GM12865 (cell line): ENCODE results near the gene GATA6.
"Not testable (repeated sequence)": the region's sequence is repeated elsewhere in the genome, so short reads cannot be mapped to it uniquely, and the experiment has no call there.

Source experiments
- DNase-seq: peaks from one replicate; pipeline ENCODE4 v3.0.0; 2010; ENCODE audit warnings: low read depth
- H3K4me3 ChIP-seq: 2 replicates; pipeline ENCODE4 v1.5.1; 2011; ENCODE audit warnings: mild to moderate bottlenecking, low read depth, low read length, control low read depth
- CTCF ChIP-seq: IDR thresholded peaks from 2 replicates; pipeline ENCODE4 v1.5.1; 2011; ENCODE audit warnings: low read length, control low read depth, low read depth, inconsistent platforms; ENCODE audit not compliant: insufficient read depth; ENCODE audit errors: missing control alignments

Gene GATA6

DNA sequence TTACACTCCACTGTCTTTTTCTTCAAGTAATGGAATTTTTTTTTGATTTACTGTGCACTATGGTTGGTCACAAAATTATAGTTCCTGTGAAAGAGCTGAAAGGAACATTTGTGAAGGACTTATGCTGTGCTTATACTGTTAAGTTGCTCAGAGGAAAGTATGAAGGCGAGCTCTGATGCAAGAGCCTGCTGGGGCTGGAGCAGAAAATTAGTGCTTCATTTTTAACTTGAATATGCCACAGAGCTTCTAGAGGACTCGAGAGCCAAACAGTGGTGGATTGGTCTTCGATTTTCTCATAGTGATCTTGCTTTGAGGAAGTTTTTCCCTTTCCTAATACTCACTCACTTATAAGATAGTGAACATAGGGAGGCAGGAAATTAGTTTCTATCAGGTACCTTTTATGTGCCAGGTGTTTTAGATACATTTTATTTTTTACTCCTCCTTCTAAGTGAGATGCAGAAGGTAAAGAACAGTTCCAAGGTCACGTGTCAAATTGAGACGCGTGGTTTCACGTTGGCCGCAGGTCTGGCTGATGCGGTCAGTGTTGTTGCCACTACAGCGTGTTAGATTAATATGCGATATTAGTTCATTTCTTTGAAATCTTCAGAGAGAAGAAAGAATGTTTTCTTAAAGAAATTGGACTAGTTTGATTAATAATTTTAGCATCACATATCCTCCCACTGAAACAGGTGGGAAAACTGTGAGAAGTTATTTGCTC, 20.2 kb downstream of the GATA6 start:
- DNase-seq: no peak
- TF ChIP-seq CTCF: no peak
- no peak overlapping the region for H3K4me3 ChIP-seq

- TF ChIP-seq CTCF: no peak
- DNase-seq: no peak
- no peak overlapping the region for H3K4me3 ChIP-seq
Observed at GRCh38 chr18:22191346-22191695, 21.9 kb downstream of the GATA6 start.

GRCh38 chr18:22191923-22192322, 22.5 kb downstream of the GATA6 start:
- no peak for DNase-seq
- no peak for TF ChIP-seq CTCF
- no peak overlapping the region for H3K4me3 ChIP-seq

GRCh38 chr18:22193466-22193865, 24.1 kb downstream of the GATA6 start:
- DNase-seq: no peak
- no peak for TF ChIP-seq CTCF
- no peak overlapping the region for H3K4me3 ChIP-seq

GRCh38 chr18:22194151-22194598, 24.8 kb downstream of the GATA6 start:
- no peak for DNase-seq

DNA sequence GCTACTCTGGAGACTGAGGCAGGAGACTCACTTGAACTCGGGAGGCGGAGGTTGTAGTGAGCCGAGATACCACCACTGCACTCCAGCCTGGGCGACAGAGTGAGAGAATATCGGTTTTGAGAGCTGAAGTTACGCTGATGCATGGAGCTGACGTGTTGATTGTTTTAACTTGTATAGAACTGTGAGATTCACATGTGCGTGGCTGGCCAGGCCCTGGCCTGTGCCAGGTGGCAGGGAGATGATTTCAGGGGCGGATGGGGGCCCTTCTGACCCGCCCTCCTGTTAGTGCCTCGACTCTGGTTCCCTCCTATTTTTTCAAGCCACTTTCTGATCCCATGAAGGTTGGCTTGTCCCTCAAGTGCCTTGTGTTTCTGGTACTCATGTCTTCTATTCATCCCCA, 25.7 kb downstream of the GATA6 start:
- TF ChIP-seq CTCF: no peak
- no peak overlapping the region for H3K4me3 ChIP-seq
- DNase-seq: no peak

More at GRCh38 chr18:22194151-22194598, 24.8 kb downstream of the GATA6 start:
- no peak for TF ChIP-seq CTCF
- no peak overlapping the region for H3K4me3 ChIP-seq

DNA sequence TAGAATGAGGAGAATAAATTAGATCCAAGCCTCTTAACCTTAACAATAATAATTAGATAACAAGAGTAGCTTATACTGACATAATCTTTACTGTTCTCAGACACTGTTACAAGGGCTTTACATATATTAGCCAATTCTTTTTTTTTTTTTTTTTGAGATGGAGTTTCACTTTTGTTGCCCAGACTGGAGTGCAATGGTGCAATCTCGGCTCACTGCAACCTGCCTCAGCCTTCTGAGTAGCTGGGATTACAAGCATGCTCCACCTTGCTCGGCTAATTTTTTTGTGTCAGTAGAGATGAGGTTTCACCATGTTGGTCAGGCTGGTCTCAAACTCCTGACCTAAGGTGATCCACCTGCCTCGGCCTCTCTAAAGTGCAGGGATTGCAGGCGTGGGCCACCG, 27.6 kb downstream of the GATA6 start:
- DNase-seq: not testable (repeated sequence)

More for the DNA sequence above, 27.6 kb downstream of the GATA6 start:
- H3K4me3 ChIP-seq: not testable (repeated sequence)
